NB4 (cell line): ENCODE measurements around the gene NCSTN.

ENCODE experiments used
- CTCF ChIP-seq: IDR thresholded peaks from one replicate; pipeline ENCODE4 v1.5.1; 2012; ENCODE audit warnings: low read depth, low read length
- MYC ChIP-seq: IDR thresholded peaks from 2 replicates; pipeline ENCODE4 v1.6.1; 2011; ENCODE audit warnings: low read depth, low read length

- TF ChIP-seq MYC, result no peak
- TF ChIP-seq CTCF, result no peak
These were observed 14.3 kb downstream of the NCSTN start for GRCh38 chr1:160357286-160358002.
